ENCODE measurements around the gene MYLK.

Gene MYLK

GRCh38 chr3:123819949-123820348, 64.2 kb downstream of the MYLK start:
- no peak for DNase-seq

GRCh38 chr3:123818921-123819429, 65.2 kb downstream of the MYLK start:
- no peak for DNase-seq

- DNase-seq = no peak
These were observed 65.7 kb downstream of the MYLK start for GRCh38 chr3:123818324-123818920.

- no peak for DNase-seq
These were observed 66.7 kb downstream of the MYLK start for GRCh38 chr3:123817413-123817812.

GRCh38 chr3:123816673-123817207, 67.4 kb downstream of the MYLK start:
- no peak for DNase-seq

GRCh38 chr3:123815981-123816380, 68.2 kb downstream of the MYLK start:
- DNase-seq = no peak

GRCh38 chr3:123813876-123814275, 70.3 kb downstream of the MYLK start:
- DNase-seq = no peak

GRCh38 chr3:123809597-123809996, 74.5 kb downstream of the MYLK start:
- no peak for DNase-seq

GRCh38 chr3:123808812-123809211, 75.3 kb downstream of the MYLK start:
- no peak for DNase-seq

GRCh38 chr3:123807820-123808219, 76.3 kb downstream of the MYLK start:
- DNase-seq = no peak

- no peak for DNase-seq
These were observed 78.6 kb downstream of the MYLK start for GRCh38 chr3:123805504-123805903.

GRCh38 chr3:123805101-123805500, 79.0 kb downstream of the MYLK start:
- DNase-seq = no peak

GRCh38 chr3:123804676-123805075, 79.5 kb downstream of the MYLK start:
- DNase-seq = no peak

GRCh38 chr3:123803521-123803920, 80.6 kb downstream of the MYLK start:
- DNase-seq = no peak

- DNase-seq = no peak
These were observed 82.0 kb downstream of the MYLK start for GRCh38 chr3:123802007-123802625.

GRCh38 chr3:123801474-123801873, 82.7 kb downstream of the MYLK start:
- no peak for DNase-seq

- no peak for DNase-seq
These were observed 83.8 kb downstream of the MYLK start for GRCh38 chr3:123800362-123800682.

- no peak for DNase-seq
These were observed 84.4 kb downstream of the MYLK start for GRCh38 chr3:123799544-123800361.

- DNase-seq = no peak
These were observed 85.6 kb downstream of the MYLK start for GRCh38 chr3:123798550-123798949.

- no peak for DNase-seq
These were observed 88.5 kb downstream of the MYLK start for GRCh38 chr3:123795471-123796251.

- no peak for DNase-seq
These were observed 90.7 kb downstream of the MYLK start for GRCh38 chr3:123793425-123793824.

GRCh38 chr3:123792473-123793201, 91.5 kb downstream of the MYLK start:
- no peak for DNase-seq
